GM19463 (cell line): ENCODE data around the gene SIRT7.

ENCODE experiments used
- ATAC-seq: cut with Tn5 transposase; IDR thresholded peaks from one replicate; pipeline ENCODE4 v1.9.1; 2021; ENCODE audit warnings: mild to moderate bottlenecking, moderate library complexity; ENCODE audit not compliant: unreplicated experiment

The SIRT7 gene, protein sequence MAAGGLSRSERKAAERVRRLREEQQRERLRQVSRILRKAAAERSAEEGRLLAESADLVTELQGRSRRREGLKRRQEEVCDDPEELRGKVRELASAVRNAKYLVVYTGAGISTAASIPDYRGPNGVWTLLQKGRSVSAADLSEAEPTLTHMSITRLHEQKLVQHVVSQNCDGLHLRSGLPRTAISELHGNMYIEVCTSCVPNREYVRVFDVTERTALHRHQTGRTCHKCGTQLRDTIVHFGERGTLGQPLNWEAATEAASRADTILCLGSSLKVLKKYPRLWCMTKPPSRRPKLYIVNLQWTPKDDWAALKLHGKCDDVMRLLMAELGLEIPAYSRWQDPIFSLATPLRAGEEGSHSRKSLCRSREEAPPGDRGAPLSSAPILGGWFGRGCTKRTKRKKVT

DNA sequence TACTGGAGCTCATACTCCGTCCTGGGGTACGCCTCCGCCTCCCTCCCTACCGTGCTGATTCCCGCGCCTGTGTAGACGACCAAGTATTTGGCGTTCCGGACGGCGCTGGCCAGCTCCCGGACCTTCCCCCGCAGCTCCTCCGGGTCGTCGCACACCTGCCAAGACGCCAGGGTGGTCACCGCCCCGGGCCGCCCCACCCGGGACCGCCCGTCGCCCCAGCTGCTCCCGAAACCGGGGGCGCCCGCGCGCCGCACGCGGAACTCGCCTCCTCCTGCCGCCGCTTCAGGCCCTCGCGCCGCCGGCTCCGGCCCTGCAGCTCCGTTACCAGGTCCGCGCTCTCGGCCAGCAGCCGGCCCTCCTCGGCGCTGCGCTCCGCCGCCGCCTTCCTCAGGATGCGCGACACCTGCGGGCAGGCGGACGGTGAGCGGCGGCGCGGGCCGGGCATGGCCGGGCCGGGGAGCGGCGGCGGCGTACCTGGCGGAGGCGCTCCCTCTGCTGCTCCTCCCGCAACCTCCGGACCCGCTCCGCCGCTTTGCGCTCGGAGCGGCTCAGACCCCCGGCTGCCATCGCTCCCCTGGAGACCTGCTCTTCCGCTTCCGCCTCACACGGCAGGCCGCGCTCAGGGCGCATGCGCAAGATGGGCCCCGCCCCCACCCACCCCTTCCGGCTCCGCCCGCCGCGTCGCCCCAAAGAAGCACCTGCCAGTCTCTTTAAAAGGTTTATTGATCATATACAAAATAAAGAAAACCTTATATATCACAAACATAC, at the start of gene SIRT7:
Gene SIRT7 (minus strand): TSS at position 612 of the 768 bp plus-strand sequence. CDS start 45 bp downstream, at position 567.
- ATAC-seq: no peak

GRCh38 chr17:81967244-81967532, 49.2 kb upstream of the SIRT7 start:
- ATAC-seq: no peak

DNA sequence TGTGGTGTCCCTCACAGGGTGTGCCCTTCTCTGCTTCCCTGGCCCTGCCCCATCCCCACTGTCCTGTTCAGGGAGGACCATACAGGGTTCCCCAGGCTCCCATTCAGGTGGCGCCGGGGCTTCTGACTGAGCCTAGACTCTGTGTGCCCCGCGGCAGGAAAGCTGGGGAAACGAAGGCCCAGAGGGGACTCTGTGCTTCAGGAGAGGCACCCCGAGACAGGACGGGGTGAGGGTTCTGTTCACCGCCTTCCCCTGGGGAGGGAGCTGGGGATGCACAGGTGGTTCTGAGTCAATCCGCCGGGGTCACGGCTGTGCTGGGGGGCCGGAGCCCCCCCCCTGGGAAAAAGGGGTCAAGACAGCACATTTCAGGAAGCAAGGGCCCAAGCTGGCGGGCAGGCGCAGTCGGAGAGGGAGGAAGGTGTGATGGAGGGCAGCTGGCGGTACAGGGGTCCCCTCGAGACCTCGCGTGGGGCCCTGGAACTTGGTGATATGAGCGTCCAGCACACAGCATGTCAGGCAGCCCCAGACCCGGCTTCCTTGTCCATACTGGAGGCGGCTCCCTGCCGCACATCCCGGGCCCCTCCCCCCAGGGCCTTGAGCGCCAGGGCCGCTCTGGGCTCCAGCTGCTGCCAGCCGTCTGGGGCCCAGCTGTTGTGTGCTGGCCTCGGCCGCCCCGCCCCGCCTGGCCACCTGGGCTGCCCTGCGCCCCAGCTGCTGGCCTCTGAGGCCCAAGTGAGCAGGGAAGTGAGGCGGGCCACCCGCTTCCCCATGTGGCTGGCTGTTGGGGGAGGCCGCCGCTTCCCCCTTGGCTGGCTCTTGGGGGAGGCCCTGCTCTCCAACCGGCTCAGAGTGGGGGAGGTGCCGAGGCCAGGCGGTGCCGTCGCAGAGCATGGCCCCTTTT, 48.6 kb upstream of the SIRT7 start:
- no peak for ATAC-seq

DNA sequence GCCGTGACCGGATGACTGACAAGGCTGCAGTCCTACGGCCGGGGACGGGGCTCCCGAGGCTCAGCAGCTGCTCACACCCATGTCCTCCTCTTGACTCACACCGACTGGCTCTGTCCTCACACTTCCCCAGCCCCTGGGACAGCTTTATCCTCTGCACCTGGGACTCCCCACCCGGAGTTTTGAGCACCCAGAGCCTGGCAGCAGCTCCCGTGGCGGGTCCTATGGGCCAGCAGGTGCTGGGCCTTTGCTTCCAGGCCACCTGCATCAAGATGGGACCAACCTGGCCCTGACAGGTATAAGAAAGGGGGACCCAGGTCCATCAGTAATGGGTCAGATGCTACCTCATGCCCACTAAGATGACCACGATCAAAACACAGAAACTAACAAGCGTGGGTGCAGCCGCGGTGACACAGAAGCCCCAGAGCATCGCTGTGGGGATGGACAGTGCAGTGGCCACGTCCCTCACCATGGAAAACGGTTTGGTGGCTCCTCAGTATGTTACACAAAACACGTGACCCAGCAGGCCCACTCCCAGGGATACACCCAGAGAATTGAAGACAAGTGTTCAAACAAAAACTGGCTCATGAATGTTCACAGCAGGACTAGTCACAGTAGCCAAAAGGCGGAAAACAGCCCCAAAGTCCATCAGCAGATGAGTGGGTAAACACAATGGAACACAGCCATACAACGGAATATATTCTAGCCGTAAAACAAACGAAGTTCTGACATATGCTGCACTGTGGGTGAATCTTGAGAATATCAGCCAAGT, 46.3 kb upstream of the SIRT7 start:
- ATAC-seq: no peak

- no peak for ATAC-seq
These were observed 44.8 kb upstream of the SIRT7 start for GRCh38 chr17:81962499-81963441.

- ATAC-seq: no peak
These were observed 43.8 kb upstream of the SIRT7 start for GRCh38 chr17:81961521-81962498.

DNA sequence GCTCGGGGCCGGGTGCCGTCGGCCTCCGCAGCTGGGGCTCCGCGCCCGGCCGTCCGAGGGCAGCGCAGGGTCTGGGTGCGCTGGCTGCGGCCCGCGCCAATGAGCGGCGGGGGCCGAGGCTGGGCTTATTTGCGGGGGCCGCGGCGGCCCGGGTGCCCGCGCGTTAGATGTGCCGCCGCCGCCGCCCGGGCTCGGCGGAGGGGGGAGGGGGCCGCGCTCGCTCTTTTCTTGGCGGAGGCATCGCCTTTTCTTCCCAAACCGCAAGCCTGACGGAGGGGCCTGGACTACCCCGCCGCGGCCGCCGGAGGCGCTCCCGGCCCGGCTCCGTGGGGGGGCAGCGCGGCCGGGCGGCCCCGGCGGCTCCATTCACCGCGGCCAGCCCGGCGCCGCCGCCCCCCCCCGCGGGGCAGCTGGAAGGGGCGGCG, 43.1 kb upstream of the SIRT7 start, which contains the start of gene NOTUM:
Gene NOTUM (minus strand): TSS at position 101 of the 425 bp plus-strand sequence. CDS start 278 bp downstream, outside the sequence.
- ATAC-seq: no peak

GRCh38 chr17:81960130-81960958, 42.4 kb upstream of the SIRT7 start:
- ATAC-seq: no peak

- no peak for ATAC-seq
These were observed 41.6 kb upstream of the SIRT7 start for GRCh38 chr17:81959362-81960129.

- no peak for ATAC-seq
These were observed 40.8 kb upstream of the SIRT7 start for GRCh38 chr17:81958633-81959342.

GRCh38 chr17:81957691-81958432, 39.9 kb upstream of the SIRT7 start:
- no peak for ATAC-seq

DNA sequence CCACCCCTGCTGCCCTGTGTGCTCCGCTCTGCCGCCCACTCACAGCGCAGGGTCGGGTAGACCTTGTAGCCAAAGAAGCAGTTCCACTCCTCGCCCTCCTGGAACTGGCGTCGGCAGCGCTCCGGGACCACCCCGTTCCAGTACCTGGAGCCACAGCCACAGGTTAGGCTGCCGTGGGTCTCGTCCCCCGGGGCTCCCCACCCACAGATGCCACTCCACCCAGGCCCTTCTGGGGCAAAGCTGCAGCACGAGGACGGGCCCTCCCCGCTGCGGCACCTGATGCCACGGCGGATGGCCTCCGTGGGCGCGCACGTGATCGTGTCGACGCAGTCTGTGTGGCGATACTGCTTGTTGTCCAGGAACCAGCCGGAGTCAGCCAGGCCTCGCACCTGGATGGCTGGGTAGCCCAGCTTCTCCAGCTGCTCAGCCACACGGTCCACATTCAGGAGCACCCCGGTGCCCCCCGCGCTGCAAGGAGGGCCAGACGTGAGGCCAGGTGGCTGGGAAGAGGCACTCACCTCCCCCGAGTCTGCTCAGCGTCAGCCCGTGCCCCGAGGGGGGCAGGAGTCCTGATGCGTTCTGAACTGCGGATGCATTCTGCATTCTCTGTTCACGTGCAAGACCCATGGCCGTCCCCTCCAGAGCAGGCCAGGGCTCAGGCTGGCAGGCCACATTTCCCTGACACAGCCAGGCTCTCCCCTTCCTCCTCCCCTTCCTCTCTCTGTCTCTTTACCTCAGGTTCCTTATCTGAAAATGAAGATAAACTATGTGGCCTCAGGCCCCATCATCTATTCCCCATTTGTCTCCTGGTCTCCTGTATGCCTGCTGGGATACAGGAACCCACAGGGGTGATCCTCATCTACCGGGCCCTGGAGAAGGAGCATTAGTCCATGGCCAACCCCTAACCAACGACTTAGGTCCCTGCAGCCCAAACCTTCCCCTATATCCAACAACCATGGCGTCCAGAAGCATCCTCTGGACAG, 38.9 kb upstream of the SIRT7 start:
- no peak for ATAC-seq

DNA sequence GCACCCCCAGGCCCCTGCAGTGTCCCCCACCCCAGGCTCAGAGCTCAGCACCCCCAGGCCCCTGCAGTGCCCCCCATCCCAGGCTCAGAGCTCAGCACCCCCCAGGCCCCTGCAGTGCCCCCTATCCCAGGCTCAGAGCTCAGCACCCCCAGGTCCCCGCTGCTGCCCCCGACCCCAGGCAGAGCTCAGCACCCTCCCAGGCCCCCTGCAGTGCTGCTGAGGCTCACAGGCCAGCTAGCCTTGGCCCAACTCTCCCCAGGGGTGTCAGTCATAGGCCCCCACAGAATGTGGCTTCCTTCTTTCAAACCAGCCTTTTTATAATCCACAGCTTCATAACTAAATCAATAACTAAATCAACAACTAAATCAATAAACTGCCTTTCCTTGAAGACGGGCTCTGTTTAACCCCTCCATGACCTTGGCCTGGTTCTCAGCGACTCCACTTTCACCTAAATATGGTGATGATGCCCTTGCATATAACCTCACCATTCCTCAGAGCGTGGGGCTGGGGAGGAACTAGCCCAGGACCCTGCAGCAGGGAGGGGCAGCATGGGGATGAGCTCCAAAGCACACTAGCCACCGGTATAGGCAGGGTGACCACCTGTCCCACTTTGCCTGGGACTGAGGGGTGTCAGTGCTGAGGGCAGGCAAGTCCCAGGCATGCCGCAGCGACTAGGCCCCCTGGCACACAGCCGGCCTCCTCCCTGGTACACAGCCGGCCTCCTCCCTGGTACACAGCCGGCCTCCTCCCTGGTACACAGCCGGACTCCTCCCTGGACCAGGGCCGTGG, 38.0 kb upstream of the SIRT7 start:
- no peak for ATAC-seq
